GM12872 (cell line): Measurements from ENCODE around the gene SEPSECS.

Experiments used
- TF ChIP-seq, protein P1 (sequence below): IDR thresholded peaks from 3 replicates; pipeline ENCODE4 v1.5.1; 2011; ENCODE audit warnings: low read depth, mild to moderate bottlenecking, low read length, moderate library complexity; ENCODE audit not compliant: insufficient read depth

Gene SEPSECS

GRCh38 chr4:25089051-25089763 lies 71.0 kb downstream of the SEPSECS start:
- TF ChIP-seq, protein P1, sequence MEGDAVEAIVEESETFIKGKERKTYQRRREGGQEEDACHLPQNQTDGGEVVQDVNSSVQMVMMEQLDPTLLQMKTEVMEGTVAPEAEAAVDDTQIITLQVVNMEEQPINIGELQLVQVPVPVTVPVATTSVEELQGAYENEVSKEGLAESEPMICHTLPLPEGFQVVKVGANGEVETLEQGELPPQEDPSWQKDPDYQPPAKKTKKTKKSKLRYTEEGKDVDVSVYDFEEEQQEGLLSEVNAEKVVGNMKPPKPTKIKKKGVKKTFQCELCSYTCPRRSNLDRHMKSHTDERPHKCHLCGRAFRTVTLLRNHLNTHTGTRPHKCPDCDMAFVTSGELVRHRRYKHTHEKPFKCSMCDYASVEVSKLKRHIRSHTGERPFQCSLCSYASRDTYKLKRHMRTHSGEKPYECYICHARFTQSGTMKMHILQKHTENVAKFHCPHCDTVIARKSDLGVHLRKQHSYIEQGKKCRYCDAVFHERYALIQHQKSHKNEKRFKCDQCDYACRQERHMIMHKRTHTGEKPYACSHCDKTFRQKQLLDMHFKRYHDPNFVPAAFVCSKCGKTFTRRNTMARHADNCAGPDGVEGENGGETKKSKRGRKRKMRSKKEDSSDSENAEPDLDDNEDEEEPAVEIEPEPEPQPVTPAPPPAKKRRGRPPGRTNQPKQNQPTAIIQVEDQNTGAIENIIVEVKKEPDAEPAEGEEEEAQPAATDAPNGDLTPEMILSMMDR = no peak

GRCh38 chr4:25088093-25088952 lies 71.9 kb downstream of the SEPSECS start:
- TF ChIP-seq, protein P1 = no peak

GRCh38 chr4:25085671-25086070 lies 74.6 kb downstream of the SEPSECS start:
- TF ChIP-seq, protein P1 = no peak

- TF ChIP-seq, protein P1 = no peak
These were observed 78.3 kb downstream of the SEPSECS start for GRCh38 chr4:25081866-25082471.

GRCh38 chr4:25080571-25080970 lies 79.7 kb downstream of the SEPSECS start:
- TF ChIP-seq, protein P1 = no peak

GRCh38 chr4:25078523-25078922 lies 81.7 kb downstream of the SEPSECS start:
- TF ChIP-seq, protein P1 = no peak
